Activated CD4-positive, CD25-positive, alpha-beta regulatory T cell treated with anti-CD3 and anti-CD28 coated beads, Interleukin-2, amount 50 U/mL, for 24 hours (primary cell): Measurements from ENCODE around the gene CD22.
"Not testable (repeated sequence)": the region's sequence is repeated elsewhere in the genome, so short reads cannot be mapped to it uniquely, and the experiment has no call there.

Source experiments
- ATAC-seq, 2 donors: fragments of 150-1000 bp; cut with Tn5 transposase; one replicate each; pipeline ENCODE4 v1.10.0; 2021; ENCODE audit warnings: mild to moderate bottlenecking in 1 of 2, moderate library complexity in 1 of 2

Gene CD22

GRCh38 chr19:35342430-35342829, 13.4 kb downstream of the CD22 start:
- ATAC-seq, result no peak

GRCh38 chr19:35344511-35345031, 15.6 kb downstream of the CD22 start:
- ATAC-seq, result no peak

GRCh38 chr19:35345671-35346111, 16.7 kb downstream of the CD22 start:
- no peak for ATAC-seq

- ATAC-seq, result peak in 1 of 2 donors; percentile 24
These were observed 17.4 kb downstream of the CD22 start for GRCh38 chr19:35346193-35347052.

- ATAC-seq, result peak; percentile 47 to 62
These were observed 18.4 kb downstream of the CD22 start, which contains the start of gene FFAR1 for GRCh38 chr19:35347171-35347929. Gene FFAR1 (plus strand): TSS chr19:35347902. CDS start chr19:35351552, 3,650 bp downstream.

- ATAC-seq, result no peak
These were observed 18.9 kb downstream of the CD22 start for GRCh38 chr19:35347930-35348298.

GRCh38 chr19:35348911-35349611, 20.1 kb downstream of the CD22 start:
- ATAC-seq, result no peak

GRCh38 chr19:35349614-35350521, 20.9 kb downstream of the CD22 start:
- ATAC-seq, result no peak

GRCh38 chr19:35350591-35350990, 21.6 kb downstream of the CD22 start:
- no peak for ATAC-seq

GRCh38 chr19:35351411-35352176, 22.6 kb downstream of the CD22 start:
- ATAC-seq, result no peak

- ATAC-seq, result no peak
These were observed 23.1 kb downstream of the CD22 start for GRCh38 chr19:35352177-35352447.

- peak; percentile 52 to 57 for ATAC-seq
These were observed 23.7 kb downstream of the CD22 start for GRCh38 chr19:35352448-35353304.

- ATAC-seq, result no peak
These were observed 24.6 kb downstream of the CD22 start for GRCh38 chr19:35353635-35354034.

- no peak for ATAC-seq
These were observed 25.9 kb downstream of the CD22 start for GRCh38 chr19:35354898-35355297.

GRCh38 chr19:35355791-35356460, 26.9 kb downstream of the CD22 start:
- ATAC-seq, result no peak

GRCh38 chr19:35357867-35358573, 29.0 kb downstream of the CD22 start, which contains the start of gene FFAR3:
Gene FFAR3 (plus strand): TSS chr19:35358460. CDS start chr19:35358891, 431 bp downstream.
- peak; percentile 16 to 45 for ATAC-seq

GRCh38 chr19:35358834-35359233, 29.8 kb downstream of the CD22 start:
- not testable (repeated sequence) for ATAC-seq

- not testable (repeated sequence) for ATAC-seq
These were observed 30.4 kb downstream of the CD22 start for GRCh38 chr19:35359395-35359794.

GRCh38 chr19:35360081-35360480, 31.1 kb downstream of the CD22 start:
- not testable (repeated sequence) for ATAC-seq
